Vagina (tissue), 2 donors: ENCODE measurements around the gene ISYNA1. TPM values are rescaled to one million over a fixed set of nuclear protein-coding genes. Genes with fewer than 3 reads are reported as not detected.

Experiments used
- DNase-seq, 2 donors: peaks; one replicate each; pipeline ENCODE4 v3.0.0-alpha.2; 2017; ENCODE audit errors: extremely low spot score in 2 of 2
- H3K27ac ChIP-seq: fragments of 200-600 bp; sonication (generic); one replicate; pipeline ENCODE4 v1.5.1; 2019
- H3K27me3 ChIP-seq: fragments of 200-600 bp; sonication (generic); one replicate; pipeline ENCODE4 v1.5.1; 2019
- H3K36me3 ChIP-seq, 2 donors: fragments of 200-600 bp; sonication (generic); one replicate each; pipeline ENCODE4 v1.5.1; 2017 to 2019
- H3K4me1 ChIP-seq: fragments of 200-600 bp; sonication (generic); one replicate; pipeline ENCODE4 v1.5.1; 2019
- H3K4me3 ChIP-seq, 2 donors: fragments of 200-600 bp; sonication (generic); 1 replicate in 1 of 2; 2 replicates in 1 of 2; pipeline ENCODE4 v1.5.1; 2016 to 2019
- H3K9me3 ChIP-seq: fragments of 200-600 bp; sonication (generic); one replicate; pipeline ENCODE4 v1.5.1; 2019
- POLR2A ChIP-seq, 2 donors: fragments of 450-650 bp; IDR thresholded peaks; one replicate each; pipeline ENCODE4 v1.6.1; 2017; ENCODE audit warnings: antibody characterized with exemption in 2 of 2, mild to moderate bottlenecking in 2 of 2, moderate library complexity in 2 of 2
- POLR2AphosphoS5 ChIP-seq, 2 donors: sonication (generic); formaldehyde crosslinking; IDR thresholded peaks; one replicate each; pipeline ENCODE4 v1.9.0; 2017; ENCODE audit warnings: antibody characterized with exemption in 2 of 2, mild to moderate bottlenecking in 2 of 2, low read depth in 1 of 2; ENCODE audit not compliant: insufficient read depth in 1 of 2
- intact Hi-C: fragments of 100-400 bp; cut with DNase I; formaldehyde crosslinking; loops from one replicate; pipeline ENCODE4 v1.15.1; 2023
- total RNA-seq: library from RNA; depleted of rRNA; stranded (reverse); fragments of >200 nt; gene quantifications from one replicate; pipeline ENCODE4 v1.2.3, GENCODE V29; 2016
- TF ChIP-seq, protein P1 (sequence below), 3 experiments: fragments of 450-650 bp in 2 of 3; fragments of 200-600 bp in 1 of 3; sonication (generic) in 1 of 3; IDR thresholded peaks; one replicate each; pipeline ENCODE4 v1.5.1; 2017 to 2019; ENCODE audit warnings: antibody characterized with exemption in 3 of 3, mild to moderate bottlenecking in 2 of 3, moderate library complexity in 2 of 3

The ISYNA1 gene
- total RNA-seq, 1 donor from 2014 or later, result 57.5 TPM

GRCh38 chr19:18401580-18402112 is 36.3 kb downstream of the ISYNA1 start:
- Histone ChIP-seq H3K4me1 (peaks cover 6% of the 10 kb centered on the region), H3K4me3 (no peak overlapping the region), H3K27ac (peak overlapping the region; percentile 56), H3K9me3 (no peaks in the 10 kb centered on the region), H3K36me3 (no peaks in the 10 kb centered on the region), H3K27me3 (no peaks in the 10 kb centered on the region)
- intact Hi-C loops, result no loop called here
- TF ChIP-seq POLR2A (IDR thresholded peaks at IDR 0.05), result no peak
- TF ChIP-seq, protein P1, sequence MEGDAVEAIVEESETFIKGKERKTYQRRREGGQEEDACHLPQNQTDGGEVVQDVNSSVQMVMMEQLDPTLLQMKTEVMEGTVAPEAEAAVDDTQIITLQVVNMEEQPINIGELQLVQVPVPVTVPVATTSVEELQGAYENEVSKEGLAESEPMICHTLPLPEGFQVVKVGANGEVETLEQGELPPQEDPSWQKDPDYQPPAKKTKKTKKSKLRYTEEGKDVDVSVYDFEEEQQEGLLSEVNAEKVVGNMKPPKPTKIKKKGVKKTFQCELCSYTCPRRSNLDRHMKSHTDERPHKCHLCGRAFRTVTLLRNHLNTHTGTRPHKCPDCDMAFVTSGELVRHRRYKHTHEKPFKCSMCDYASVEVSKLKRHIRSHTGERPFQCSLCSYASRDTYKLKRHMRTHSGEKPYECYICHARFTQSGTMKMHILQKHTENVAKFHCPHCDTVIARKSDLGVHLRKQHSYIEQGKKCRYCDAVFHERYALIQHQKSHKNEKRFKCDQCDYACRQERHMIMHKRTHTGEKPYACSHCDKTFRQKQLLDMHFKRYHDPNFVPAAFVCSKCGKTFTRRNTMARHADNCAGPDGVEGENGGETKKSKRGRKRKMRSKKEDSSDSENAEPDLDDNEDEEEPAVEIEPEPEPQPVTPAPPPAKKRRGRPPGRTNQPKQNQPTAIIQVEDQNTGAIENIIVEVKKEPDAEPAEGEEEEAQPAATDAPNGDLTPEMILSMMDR (IDR thresholded peaks at IDR 0.05), result no peak
- DNase-seq, result no peak

DNA sequence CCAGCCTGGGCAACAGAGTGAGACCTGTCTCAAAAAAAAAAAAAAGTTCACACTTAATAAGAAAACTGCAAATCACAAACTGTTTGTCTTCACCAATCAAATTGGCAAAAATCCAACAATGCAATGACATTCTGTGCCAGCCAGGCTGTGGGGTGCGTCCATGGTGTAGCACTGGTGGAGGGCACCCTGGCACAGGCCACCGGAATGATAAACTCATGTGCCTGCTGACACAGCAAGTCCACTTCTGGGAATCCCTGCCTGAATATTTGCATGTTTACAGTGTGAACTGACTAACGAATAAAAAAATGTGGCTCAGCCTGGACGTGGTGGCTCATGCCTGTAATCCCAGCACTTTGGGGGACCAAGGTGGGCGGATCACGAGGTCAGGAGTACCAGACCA is 38.9 kb downstream of the ISYNA1 start:
- DNase-seq, result no peak
- intact Hi-C loops, result no loop called here
- no peaks in the 10 kb centered on the region for H3K9me3 ChIP-seq
- H3K4me3 ChIP-seq, result no peak overlapping the region
- H3K4me1 ChIP-seq, result peaks cover 6% of the 10 kb centered on the region
- no peaks in the 10 kb centered on the region for H3K27me3 ChIP-seq
- TF ChIP-seq POLR2A (IDR thresholded peaks at IDR 0.05), result no peak
- H3K36me3 ChIP-seq, result no peaks in the 10 kb centered on the region
- H3K27ac ChIP-seq, result no peak overlapping the region

DNA sequence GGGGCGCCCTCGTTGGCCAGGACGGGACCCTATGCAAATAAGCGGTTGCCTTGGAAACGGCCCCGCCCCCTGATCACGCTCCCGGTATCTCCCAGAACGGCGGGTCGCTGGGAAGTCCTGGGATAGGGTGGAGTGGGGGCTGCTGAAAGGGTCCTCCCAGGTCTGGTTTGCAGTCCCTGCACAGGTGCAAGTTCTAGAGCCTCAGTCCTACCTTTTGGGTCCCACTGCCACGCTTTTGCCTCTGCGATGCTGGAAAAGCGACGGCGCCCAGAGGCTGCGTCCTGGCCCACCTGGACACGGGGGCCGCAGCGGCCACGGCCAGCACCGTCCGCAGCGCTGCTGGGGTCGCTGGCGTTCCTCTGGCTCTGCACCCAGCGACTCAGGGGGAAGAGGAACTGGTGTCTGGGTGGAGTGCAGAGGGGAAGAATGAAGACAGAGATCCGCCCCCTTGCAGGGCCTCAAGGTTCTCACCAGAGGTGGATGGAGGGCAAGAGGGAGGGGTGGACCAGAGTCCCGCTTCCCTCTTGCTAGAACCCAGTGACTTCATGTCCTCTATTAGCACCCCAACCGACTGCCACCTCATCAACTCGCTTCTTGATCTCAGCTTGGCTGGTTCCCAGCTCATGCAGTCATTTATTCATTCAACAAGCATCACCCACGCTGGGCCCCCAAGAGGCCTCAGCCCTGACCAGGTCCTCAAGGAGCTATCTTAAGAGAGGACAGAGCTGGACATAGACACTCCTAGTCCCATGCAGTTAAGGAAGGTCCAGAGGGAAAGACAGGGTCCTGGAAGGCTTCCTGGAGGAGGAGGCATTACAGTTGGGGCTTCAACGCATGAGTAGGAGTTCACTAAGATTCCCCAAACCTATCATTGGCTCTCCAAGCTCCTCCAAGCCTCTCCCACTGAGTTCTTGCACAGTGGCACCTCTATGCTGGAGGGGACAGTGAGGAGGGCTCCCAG is 40.4 kb downstream of the ISYNA1 start, which contains the start of gene LRRC25:
TSS of gene LRRC25 (minus strand) at position 381 of the 961 bp plus-strand sequence. CDS start 659 bp downstream, outside the sequence.
- no peak for DNase-seq

DNA sequence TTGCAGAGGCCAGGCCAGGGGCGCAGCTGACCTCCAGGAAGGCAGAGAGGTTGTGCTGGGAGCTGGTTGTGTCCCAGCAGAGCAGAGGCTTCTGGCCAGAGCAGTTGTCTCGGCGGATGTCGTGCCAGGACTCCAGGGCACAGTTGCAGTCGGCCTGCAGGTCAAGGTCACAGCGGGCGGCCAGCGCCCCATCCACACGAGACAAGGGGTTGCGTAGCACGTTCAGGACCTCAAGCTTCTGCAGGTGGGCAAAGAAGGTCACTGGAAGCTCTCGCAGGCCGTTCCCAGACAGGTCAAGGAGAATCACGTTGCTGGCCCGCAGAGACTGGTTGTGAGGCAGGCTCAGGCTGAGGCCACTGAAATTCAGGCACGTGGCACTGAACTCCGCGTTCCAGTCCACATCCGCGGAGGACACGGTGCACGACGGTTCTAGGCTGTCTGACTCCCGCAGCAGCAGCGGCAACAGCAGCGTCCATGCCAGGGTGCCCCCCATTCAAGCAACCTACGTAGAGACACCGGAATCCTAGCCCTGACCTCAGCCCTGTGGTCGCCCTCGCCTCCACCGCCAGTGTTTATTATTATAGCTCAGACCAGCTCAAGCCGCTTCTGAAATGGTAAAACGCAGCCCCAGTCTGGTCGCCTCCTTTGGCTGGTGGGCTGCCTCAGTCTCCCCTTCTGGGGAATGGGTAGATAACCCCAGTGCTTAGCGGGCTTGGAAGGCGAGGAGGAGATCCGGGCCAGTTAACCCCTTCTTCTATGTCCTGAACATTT is 41.3 kb downstream of the ISYNA1 start:
- Histone ChIP-seq H3K9me3 (no peaks in the 10 kb centered on the region), H3K4me1 (peaks cover 6% of the 10 kb centered on the region), H3K27me3 (no peaks in the 10 kb centered on the region), H3K36me3 (no peaks in the 10 kb centered on the region), H3K27ac (no peak overlapping the region), H3K4me3 (peak overlapping the region in 1 of 2 donors; percentile 9)
- intact Hi-C loops, result no loop called here
- DNase-seq, result no peak
- TF ChIP-seq, protein P1 (IDR thresholded peaks at IDR 0.05), result no peak
- no peak for TF ChIP-seq POLR2A (IDR thresholded peaks at IDR 0.05)
- TF ChIP-seq POLR2AphosphoS5 (IDR thresholded peaks at IDR 0.05; ENCODE audit: insufficient read depth in 1 of 2, low read depth in 1 of 2), result no peak

More for the DNA sequence above, 40.4 kb downstream of the ISYNA1 start, which contains the start of gene LRRC25:
- TF ChIP-seq, protein P1 (IDR thresholded peaks at IDR 0.05), result no peak
- Histone ChIP-seq H3K36me3 (no peaks in the 10 kb centered on the region), H3K27me3 (no peaks in the 10 kb centered on the region), H3K4me3 (peak within 1 kb of the TSS in 1 of 2 donors; percentile 9), H3K4me1 (peaks cover 6% of the 10 kb centered on the region), H3K9me3 (no peaks in the 10 kb centered on the region), H3K27ac (no peak within 1 kb of the TSS)
- intact Hi-C loops, result no loop called here

GRCh38 chr19:18393836-18394235 is 44.1 kb downstream of the ISYNA1 start:
- Histone ChIP-seq H3K27me3 (no peaks in the 10 kb centered on the region), H3K36me3 (no peaks in the 10 kb centered on the region), H3K4me3 (no peak overlapping the region), H3K9me3 (no peaks in the 10 kb centered on the region), H3K27ac (no peak overlapping the region), H3K4me1 (peaks cover 8% of the 10 kb centered on the region)
- TF ChIP-seq POLR2A (IDR thresholded peaks at IDR 0.05) (no peak), POLR2AphosphoS5 (IDR thresholded peaks at IDR 0.05; ENCODE audit: insufficient read depth in 1 of 2, low read depth in 1 of 2) (no peak)
- TF ChIP-seq, protein P1 (IDR thresholded peaks at IDR 0.05), result no peak
- intact Hi-C loops, result no loop called here
- no peak for DNase-seq
